ENCODE data around the gene C11orf97.
"Not testable (repeated sequence)": the region's sequence is repeated elsewhere in the genome, so short reads cannot be mapped to it uniquely, and the experiment has no call there.

C11orf97 gene

DNA sequence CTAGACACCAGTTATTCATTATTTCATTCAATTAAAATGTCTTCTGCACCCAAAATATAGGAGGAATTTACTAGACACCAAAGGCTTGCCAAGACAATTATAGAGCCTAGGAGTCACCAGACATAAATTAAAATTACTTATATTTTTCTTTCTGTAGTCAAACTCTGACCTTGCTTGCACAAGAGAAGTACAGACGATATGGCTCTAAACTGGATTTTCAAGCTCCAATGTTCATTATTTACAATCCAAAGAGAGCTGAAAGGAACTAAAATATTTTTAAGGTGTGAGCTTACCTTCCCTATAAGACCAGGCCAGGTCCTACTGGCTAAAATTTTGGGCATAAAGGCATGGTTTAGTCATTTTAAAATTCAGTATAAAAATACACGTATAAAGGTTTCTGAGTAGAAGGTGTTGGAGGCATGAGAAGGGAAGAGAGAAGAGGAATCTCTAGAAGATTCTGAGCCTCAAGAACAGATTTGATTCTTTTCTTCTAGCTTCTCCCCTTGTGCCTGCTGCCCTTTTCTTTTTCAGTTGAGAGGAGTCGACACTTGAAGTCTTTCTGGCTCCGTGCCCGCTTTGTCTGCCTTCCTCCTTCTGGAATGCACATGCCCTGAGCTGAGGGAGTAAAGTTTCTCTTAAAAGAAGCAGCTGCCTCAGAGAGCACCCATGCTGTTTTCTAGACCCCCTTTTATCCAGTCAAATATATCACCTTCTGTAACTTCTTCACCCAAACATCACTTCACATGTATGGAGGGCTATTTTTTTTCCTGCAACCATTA, 13.5 kb downstream of the C11orf97 start:
- no peak for DNase-seq

DNA sequence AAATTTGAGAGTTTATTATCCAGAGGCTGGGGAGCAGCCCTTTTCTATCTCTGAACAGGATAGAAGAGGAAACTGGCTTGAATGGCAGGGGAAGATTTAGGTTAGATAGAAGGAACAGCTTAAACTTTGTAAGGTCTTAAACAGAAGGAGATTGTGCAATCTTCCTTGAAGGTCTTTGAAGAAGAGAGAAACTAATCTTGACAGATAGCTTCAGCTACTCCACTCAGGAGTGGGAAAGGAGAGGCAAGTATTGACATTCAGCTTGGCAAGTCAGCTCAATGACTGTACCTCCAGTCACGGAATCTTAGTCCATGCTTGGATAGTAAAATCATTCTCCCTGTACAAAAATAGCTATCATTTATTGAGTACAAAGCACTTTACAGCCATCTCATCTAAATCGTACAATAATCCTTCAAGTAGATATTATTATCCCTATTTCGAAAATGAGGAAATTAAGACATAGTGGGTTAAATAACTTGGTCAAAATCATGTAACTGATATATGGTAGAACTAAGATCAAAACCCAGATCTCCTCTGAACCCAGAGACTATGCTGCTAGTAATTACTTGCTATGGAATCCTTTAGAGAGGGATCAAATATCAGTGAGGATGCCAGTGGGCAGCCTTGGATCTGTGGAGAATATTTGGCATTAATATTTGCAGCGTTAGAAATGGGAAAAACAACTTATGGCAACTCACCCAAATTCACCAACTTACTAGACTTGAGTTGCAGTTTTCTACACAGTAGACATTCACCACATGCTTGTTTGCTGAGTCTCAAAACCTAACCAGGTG, 14.6 kb downstream of the C11orf97 start:
- no peak for DNase-seq

DNA sequence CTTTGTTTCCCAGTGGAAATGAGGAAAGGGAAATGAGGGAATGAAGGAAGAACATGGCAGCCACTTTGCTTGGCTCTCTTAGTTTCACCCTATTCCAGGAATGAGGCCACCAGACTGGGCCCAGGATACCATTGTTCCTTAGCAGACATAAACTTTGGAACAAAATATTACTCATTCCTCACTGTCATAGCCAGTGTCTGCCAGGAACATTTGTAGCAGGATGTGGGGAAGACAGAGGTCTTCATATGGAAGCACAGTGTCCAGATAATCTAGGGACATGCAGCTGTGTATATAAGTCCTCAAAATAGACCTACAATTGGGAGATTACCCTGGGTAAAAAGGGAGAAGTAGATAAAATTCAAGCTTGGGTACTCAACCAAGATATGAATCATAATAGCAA, 16.3 kb downstream of the C11orf97 start:
- DNase-seq: no peak

DNA sequence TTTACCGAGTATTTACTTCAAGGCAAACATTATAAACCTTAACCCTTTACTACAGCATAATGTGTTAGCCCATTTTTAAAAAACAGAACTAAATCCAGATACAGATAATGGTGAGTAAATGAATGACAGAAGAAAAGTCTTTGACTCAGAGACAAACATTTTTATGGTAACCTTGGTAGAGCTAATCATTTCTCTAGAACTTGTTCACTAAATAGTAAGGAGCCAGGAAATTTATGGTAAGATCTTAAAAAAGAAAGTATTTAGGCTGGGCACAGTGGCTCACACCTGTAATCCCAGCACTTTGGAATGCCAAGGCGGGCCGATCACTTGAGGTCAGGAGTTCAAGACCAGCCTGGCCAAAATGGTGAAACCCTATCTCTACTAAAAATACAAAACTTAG, 19.9 kb downstream of the C11orf97 start:
- DNase-seq: no peak

DNA sequence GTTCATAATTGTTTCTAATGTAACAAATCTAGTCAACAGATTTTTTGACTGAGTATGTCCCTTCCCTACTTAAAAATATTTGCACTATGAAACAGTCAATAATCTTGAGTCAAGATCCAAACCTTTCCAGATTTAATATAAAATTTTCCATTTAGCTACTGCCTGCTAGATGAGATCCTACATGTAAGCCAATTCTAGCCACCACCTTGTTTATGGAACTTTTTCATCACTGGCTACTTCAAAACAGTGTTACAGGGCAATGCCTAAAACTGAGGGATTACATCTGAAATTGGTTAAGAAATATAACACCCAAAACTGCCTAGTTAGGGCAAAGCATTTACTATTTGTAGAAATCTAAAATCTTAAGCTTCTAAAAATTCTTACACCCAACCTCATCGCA, 20.9 kb downstream of the C11orf97 start:
- DNase-seq: no peak

DNA sequence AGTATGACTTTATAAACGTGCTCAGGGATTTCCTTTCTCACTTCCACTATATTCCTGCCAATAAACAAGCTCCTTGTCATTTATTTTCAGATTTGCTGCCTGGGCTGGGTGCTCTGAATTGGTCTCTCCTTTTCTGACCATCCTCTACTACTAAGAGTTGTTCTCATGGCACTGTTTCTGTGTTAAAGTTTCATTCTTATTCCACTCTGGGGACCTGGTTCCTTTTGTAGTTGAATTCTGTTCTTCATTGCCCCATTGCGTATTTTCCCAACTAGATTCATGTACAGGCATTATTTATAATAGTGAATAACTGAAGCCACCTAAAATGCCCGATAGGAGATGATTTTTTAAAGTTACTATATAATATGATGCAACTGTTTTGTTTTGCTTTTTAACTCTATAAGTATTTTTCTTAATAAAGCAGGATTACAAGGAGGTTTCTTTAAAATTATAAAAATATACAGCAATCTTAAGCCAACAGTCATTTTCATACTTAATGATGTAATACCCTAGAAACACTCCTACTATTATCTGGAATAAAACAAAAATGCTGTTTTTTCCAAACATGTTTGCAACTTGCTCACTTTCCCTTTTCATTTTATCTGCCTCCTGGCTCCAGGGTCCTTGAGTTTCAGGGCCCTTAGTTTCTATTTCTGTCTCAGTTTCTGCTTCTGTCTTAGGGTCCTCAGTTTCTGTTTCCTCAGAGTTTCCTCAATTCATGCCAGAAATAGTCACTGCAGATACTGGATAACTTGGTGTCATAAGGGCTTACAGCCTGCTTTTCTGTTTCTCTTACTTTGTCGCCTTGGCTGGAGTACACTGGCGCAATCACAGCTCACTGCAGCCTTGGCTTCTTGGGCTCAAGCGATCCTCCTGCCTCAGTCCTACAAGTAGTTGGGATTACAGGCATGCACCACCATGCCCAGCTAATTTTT, 21.7 kb downstream of the C11orf97 start:
- DNase-seq: no peak

DNA sequence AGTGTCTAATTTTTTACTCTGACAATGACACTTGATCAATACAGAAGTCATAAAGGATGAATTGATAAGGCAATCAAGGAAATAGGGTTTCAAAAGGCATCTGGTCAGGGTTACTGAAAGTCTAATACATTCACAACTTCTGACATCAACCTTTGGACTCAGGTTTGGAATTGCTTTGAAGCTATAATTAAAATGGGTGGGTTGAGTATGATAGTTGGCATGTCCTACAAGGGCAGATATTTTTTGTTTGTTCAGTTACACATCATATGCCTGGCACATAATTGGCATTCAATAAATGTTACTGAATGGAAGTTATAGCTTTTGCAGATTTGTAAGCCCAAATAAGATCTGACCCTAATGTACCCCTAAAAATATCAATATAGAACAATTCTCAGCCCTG, 24.1 kb downstream of the C11orf97 start:
- no peak for DNase-seq

DNA sequence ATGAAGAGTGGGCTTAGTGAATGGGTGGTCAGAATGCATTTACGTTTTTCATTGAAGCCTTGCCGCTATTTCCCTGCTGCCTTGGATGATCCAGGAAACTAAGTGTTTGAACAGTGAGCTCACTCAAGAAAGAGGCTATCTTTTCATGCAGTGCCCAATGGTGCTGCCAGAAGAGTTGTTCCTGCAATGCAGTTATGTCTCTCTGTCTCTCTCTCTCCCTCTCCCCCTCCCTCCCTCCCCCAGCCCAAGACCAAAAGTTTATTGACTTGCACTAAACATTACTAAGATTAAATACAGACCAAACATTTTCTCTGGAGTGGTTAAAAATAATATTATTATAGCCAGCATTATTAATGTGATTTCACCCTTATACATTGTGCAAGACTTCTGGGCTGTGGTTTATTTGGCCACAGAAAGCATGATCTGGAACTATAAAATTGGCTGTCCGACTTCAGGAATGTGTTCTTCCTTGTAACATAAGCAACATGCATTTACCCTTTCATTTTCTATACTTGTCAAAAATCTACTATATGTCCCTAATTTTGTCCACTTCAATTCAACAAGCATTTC, 24.9 kb downstream of the C11orf97 start:
- DNase-seq: no peak

DNA sequence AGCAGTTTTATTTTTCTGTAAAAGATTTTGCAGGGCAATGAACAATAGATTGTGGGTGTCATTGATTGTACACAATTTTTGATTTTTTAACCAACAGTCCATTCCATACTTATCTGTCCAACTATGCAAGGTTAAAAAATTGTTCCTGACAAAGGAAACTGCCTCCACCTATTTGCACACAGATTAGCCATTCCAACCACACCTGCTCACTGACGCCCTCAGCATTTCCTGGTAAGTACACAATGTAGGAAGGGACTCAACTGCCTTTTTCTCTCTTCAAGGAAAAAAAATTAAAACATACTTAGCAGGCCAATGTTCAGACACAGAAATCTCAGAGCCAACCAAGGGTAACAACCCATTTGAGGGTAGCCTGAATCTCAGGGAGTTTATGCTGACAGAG, 27.2 kb downstream of the C11orf97 start:
- DNase-seq: no peak

DNA sequence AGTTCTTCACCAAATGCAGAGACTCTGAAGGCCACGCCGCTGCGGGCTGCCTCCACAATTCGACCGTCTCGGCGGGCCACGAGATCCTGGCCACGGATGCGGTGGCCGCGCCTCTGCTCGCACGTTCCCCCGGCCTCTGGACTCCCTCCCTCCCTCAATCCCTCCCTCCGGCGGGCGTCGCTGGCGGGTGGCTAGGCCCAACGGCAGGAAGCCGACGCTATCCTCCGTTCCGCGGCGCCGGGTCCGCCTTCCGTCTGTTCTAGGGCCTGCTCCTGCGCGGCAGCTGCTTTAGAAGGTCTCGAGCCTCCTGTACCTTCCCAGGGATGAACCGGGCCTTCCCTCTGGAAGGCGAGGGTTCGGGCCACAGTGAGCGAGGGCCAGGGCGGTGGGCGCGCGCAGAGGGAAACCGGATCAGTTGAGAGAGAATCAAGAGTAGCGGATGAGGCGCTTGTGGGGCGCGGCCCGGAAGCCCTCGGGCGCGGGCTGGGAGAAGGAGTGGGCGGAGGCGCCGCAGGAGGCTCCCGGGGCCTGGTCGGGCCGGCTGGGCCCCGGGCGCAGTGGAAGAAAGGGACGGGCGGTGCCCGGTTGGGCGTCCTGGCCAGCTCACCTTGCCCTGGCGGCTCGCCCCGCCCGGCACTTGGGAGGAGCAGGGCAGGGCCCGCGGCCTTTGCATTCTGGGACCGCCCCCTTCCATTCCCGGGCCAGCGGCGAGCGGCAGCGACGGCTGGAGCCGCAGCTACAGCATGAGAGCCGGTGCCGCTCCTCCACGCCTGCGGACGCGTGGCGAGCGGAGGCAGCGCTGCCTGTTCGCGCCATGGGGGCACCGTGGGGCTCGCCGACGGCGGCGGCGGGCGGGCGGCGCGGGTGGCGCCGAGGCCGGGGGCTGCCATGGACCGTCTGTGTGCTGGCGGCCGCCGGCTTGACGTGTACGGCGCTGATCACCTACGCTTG, 31.7 kb downstream of the C11orf97 start, which contains the start of gene FUT4:
Gene FUT4, plus strand, starts transcription at position 227 of the 951 bp plus-strand sequence. Its CDS starts 213 bp downstream, at position 440.
- peak; percentile 61 for DNase-seq

DNA sequence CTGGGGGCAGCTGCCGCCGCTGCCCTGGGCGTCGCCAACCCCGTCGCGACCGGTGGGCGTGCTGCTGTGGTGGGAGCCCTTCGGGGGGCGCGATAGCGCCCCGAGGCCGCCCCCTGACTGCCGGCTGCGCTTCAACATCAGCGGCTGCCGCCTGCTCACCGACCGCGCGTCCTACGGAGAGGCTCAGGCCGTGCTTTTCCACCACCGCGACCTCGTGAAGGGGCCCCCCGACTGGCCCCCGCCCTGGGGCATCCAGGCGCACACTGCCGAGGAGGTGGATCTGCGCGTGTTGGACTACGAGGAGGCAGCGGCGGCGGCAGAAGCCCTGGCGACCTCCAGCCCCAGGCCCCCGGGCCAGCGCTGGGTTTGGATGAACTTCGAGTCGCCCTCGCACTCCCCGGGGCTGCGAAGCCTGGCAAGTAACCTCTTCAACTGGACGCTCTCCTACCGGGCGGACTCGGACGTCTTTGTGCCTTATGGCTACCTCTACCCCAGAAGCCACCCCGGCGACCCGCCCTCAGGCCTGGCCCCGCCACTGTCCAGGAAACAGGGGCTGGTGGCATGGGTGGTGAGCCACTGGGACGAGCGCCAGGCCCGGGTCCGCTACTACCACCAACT, 32.5 kb downstream of the C11orf97 start:
- no peak for DNase-seq

DNA sequence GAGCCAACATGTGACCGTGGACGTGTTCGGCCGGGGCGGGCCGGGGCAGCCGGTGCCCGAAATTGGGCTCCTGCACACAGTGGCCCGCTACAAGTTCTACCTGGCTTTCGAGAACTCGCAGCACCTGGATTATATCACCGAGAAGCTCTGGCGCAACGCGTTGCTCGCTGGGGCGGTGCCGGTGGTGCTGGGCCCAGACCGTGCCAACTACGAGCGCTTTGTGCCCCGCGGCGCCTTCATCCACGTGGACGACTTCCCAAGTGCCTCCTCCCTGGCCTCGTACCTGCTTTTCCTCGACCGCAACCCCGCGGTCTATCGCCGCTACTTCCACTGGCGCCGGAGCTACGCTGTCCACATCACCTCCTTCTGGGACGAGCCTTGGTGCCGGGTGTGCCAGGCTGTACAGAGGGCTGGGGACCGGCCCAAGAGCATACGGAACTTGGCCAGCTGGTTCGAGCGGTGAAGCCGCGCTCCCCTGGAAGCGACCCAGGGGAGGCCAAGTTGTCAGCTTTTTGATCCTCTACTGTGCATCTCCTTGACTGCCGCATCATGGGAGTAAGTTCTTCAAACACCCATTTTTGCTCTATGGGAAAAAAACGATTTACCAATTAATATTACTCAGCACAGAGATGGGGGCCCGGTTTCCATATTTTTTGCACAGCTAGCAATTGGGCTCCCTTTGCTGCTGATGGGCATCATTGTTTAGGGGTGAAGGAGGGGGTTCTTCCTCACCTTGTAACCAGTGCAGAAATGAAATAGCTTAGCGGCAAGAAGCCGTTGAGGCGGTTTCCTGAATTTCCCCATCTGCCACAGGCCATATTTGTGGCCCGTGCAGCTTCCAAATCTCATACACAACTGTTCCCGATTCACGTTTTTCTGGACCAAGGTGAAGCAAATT, 33.3 kb downstream of the C11orf97 start:
- no peak for DNase-seq

DNA sequence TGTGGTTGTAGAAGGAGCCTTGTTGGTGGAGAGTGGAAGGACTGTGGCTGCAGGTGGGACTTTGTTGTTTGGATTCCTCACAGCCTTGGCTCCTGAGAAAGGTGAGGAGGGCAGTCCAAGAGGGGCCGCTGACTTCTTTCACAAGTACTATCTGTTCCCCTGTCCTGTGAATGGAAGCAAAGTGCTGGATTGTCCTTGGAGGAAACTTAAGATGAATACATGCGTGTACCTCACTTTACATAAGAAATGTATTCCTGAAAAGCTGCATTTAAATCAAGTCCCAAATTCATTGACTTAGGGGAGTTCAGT, 33.9 kb downstream of the C11orf97 start:
- no peak for DNase-seq

DNA sequence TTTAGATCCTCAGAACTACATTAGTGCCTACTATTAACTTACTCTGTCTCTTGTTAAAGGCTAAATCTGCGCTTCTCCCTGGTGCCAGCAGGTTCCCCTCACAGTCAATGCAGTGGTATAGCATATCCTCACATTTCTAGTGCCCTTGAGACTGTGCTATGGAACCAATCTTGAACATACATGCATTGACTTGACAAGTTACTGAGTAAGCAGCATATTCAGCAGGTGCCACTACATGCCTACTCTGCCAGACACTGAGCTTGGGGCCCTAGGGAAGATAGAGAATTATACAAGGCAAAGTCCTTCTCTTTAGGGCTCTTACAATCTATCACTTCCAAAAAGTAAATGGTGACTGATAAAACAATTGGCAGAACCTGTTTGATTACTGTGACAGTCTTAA, 34.6 kb downstream of the C11orf97 start:
- DNase-seq: no peak

DNA sequence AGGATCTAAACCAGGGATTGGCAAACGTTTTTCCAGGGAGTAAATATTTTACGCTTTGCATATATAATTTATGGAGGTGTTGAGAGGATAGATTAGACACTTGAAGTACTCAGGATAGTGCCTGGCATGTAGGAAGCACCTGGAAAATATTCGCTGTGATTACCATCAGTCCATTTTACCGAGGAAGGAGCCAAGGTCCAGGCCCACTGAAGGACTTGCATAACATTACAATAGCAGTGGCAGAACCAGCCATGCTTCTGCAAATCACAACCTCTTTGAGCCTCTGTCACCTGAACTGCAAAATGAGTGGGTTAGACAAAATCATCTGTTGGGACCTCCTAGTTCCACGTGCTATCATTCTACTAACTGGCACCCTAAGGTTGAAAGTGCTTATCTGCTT, 36.9 kb downstream of the C11orf97 start:
- DNase-seq: no peak

DNA sequence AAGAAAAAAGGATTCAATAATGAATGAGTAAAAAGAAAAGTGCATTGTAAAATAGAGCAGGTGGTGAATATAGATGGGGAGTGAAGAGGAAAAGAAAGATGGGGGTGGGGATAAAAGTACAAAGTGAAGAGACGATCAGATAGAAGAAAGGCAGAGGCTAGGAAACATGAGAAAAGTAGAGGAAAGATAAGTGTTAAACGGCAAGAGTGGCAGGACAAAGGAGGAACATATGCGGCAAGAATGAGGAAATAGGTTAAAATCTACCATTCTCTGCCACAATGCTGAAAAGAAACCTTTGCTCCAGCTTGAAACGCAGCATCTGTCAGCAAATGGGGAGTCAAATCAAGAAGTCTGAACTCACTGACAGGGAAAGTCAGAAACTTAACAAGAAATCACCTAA, 38.3 kb downstream of the C11orf97 start:
- no peak for DNase-seq

DNA sequence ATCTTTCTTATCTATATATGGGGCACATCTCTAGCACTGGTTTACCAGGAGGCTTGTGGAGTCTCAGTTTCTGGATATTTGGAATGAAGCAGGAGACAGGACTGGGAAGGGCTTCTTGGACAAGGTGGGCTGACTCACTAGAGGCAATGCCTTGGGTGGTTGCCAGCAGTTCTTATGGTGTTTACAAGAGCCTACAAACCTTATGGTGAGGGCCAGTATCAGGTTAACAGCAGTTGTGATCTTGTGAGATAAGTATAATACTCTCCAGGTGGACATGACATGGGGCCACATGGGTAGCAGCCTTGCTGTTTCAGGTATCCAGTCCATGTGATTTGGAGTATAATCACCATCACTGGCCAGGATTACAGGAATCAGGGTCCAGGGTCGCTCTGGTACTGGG, 41.7 kb downstream of the C11orf97 start:
- no peak for DNase-seq

DNA sequence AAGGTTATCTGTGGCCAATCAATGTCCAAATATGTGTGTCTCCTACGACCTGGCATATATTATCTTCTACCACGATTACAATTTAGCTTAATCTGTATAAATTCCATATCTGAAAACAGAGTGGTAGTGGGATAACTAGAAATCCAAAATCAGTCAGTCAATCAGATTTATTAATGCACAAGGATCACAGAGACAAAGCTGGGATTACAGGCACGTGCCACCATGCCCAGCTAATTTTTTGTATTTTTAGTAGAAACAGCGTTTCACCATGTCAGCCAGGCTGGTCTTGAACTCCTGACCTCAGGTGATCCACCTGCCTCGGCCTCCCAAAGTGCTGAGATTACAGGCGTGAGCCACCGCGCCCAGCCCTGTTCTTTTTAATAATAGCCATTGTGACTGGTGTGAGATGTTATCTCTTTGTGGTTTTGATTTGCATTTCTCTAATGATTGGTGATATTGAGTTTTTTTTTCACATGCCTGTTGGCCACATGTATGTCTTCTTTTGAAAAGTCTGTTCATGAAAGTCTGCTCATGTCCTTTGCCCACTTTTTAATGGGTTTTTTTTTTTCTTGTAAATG, 43.6 kb downstream of the C11orf97 start:
- not testable (repeated sequence) for DNase-seq

DNA sequence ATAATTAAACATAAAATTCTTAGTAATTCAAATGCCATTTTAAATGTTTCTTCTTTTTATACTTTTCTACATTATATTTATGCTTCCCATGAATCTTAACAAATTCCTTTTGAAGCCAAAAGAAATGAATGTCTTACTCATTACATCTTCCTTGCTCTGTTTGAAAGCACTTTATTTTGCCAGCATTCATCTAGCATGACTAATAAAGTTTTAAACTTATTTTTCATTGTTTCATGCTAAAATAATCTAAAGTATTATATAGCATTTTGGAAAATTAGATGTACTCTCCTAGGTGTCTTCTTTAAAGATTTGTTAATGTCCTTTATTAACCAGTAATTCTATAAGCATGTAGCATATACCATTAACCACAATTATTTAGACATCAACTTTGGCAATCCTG, 45.2 kb downstream of the C11orf97 start:
- DNase-seq: no peak

DNA sequence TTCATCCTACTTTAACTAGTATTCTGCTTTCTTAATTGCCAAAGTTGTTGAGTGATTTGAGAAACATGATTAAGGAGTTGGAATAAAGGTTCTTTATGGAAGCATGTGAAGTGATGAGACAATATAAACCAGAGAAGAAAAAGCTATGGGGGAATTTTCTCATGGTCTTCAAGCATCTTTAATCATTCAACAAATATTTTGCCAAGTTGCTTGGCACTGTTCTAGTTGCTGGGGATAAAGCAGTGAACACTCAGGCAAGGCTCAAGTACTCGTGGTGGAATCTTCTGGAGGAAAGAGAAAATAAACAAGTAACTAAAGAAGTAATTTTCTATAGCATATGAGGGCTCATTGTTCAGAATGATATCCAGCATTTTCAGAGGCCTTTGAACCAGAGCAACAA, 45.7 kb downstream of the C11orf97 start:
- DNase-seq: no peak
